ENCODE results near the gene LPIN1. TPM values are rescaled to one million over a fixed set of nuclear protein-coding genes. Genes with fewer than 3 reads are reported as not detected.
A peak's percentile ranks its signal among the peaks of the same experiment; 100 is the strongest.

LPIN1 gene
- total and polyA plus RNA-seq, 2 of the 13 experiments (the other 11 are each of a cell fraction or from before 2014, with no cell fraction given) = 9.7 to 19.4 TPM

- TF ChIP-seq ZNF770 (CRISPR knock-in tag; IDR thresholded peaks at IDR 0.05) (peak; percentile 82), FOXO4 (CRISPR knock-in tag; conservative IDR thresholded peaks at IDR 0.05) (no peak), MAFF (IDR thresholded peaks at IDR 0.05; ENCODE audit: low read depth, low read length) (peak; percentile 67), MAFK (conservative IDR thresholded peaks at IDR 0.05 in 1 of 2, IDR thresholded peaks at IDR 0.05 in 1 of 2; ENCODE audit: low read length in 2 of 2) (peak; percentile 72 to 78), LRRFIP1 (CRISPR knock-in tag; conservative IDR thresholded peaks at IDR 0.05) (no peak), TSC22D2 (CRISPR knock-in tag; IDR thresholded peaks at IDR 0.05; ENCODE audit: borderline replicate concordance) (no peak), MAZ (IDR thresholded peaks at IDR 0.05; ENCODE audit: borderline replicate concordance, low read depth, low read length) (no peak), MAZ (CRISPR knock-in tag; IDR thresholded peaks at IDR 0.05; ENCODE audit: low read depth) (no peak), GTF2F1 (IDR thresholded peaks at IDR 0.05; ENCODE audit: low read length) (no peak), ZNF552 (CRISPR knock-in tag; IDR thresholded peaks at IDR 0.05; ENCODE audit: borderline replicate concordance) (no peak), SOX13 (IDR thresholded peaks at IDR 0.05) (no peak), SOX13 (CRISPR knock-in tag; conservative IDR thresholded peaks at IDR 0.05 in 1 of 2, IDR thresholded peaks at IDR 0.05 in 1 of 2) (0 out of 4 replicates have a peak, but pooled peaks of 1 of the 2 experiments have one; percentile 20), TIGD3 (CRISPR knock-in tag; IDR thresholded peaks at IDR 0.05; ENCODE audit: borderline replicate concordance) (no peak), NRL (CRISPR knock-in tag; IDR thresholded peaks at IDR 0.05; ENCODE audit: borderline replicate concordance) (no peak), SKIL (CRISPR knock-in tag; IDR thresholded peaks at IDR 0.05; ENCODE audit: borderline replicate concordance) (no peak)
These were observed 126.0 kb downstream of the LPIN1 start (continued) for GRCh38 chr2:11872247-11872947.
